MM.1S (cell line): ENCODE measurements around the gene HOOK2.

Experiments used
- CTCF ChIP-seq: fragments of 300-600 bp; sonication (generic); IDR thresholded peaks from 2 replicates; pipeline ENCODE4 v1.5.1; 2016; ENCODE audit warnings: antibody characterized with exemption, low read length, mixed read lengths
- EZH2 ChIP-seq: fragments of 300-600 bp; sonication (generic); optimal IDR thresholded peaks from 2 replicates; pipeline ENCODE3; 2017; ENCODE audit warnings: low read depth, mild to moderate bottlenecking, antibody characterized with exemption, low read length, mixed read lengths

- TF ChIP-seq CTCF (no peak), EZH2 (no peak)
Measured at GRCh38 chr19:12779162-12779993, 4.0 kb upstream of the HOOK2 start.
